ENCODE measurements around the gene NR5A1.
A peak's percentile ranks its signal among the peaks of the same experiment; 100 is the strongest.

The NR5A1 gene

GRCh38 chr9:124487260-124488182 is 19.7 kb downstream of the NR5A1 start:
- Histone ChIP-seq H3K9ac (ENCODE audit: insufficient read length) (no peak overlapping the region), H3K4me3 (no peak overlapping the region), H3K27ac (no peak overlapping the region), H3K9me3 (ENCODE audit: low read depth, low read length) (no peaks in the 10 kb centered on the region), H3K36me3 (ENCODE audit: insufficient read depth, low read length) (no peaks in the 10 kb centered on the region)
- DNase-seq (ENCODE audit: low read depth, low spot score) = no peak
- TF ChIP-seq POLR2AphosphoS5 (IDR thresholded peaks at IDR 0.05; ENCODE audit: borderline replicate concordance, low read depth, low read length) (no peak), FOXP2 (optimal IDR thresholded peaks at IDR 0.05; ENCODE audit: control extremely low read depth, extremely low read length, insufficient read depth) (no peak), EZH2 (IDR thresholded peaks at IDR 0.05) (no peak)

DNA sequence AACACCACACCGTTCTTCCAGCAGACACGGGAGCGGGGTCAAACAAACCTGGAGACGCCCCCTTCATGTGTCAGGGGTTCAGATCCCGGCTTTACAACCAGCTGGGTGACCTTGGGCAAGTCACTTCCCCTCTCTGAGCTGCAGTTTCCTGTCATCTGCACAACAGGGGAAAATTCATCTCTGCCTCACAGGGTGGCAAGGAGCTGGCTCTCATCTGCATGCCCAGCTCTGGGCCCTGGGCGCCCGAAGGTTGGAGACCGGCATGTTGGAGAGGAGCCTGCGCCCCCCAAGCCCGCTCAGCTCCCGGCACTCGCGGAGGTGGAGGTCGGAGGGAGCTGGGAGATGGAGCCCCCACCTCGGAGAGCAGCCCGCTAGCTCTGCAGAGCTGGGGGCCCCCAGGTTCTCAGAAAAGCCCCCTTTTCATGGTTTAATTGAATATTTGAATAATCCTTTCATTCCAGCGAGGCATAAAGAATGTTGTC is 20.4 kb downstream of the NR5A1 start:
- Histone ChIP-seq H3K36me3 (ENCODE audit: insufficient read depth, low read length) (no peaks in the 10 kb centered on the region), H3K4me3 (no peak overlapping the region), H3K9ac (ENCODE audit: insufficient read length) (no peak overlapping the region), H3K9me3 (ENCODE audit: low read depth, low read length) (no peaks in the 10 kb centered on the region), H3K27ac (no peak overlapping the region)
- DNase-seq (ENCODE audit: low read depth, low spot score) = no peak
- TF ChIP-seq POLR2AphosphoS5 (IDR thresholded peaks at IDR 0.05; ENCODE audit: borderline replicate concordance, low read depth, low read length) (no peak), FOXP2 (optimal IDR thresholded peaks at IDR 0.05; ENCODE audit: control extremely low read depth, extremely low read length, insufficient read depth) (no peak), EZH2 (IDR thresholded peaks at IDR 0.05) (no peak)

GRCh38 chr9:124485936-124486335 is 21.3 kb downstream of the NR5A1 start:
- H3K27ac ChIP-seq = no peak overlapping the region
- TF ChIP-seq EZH2 (IDR thresholded peaks at IDR 0.05) (no peak), FOXP2 (optimal IDR thresholded peaks at IDR 0.05; ENCODE audit: control extremely low read depth, extremely low read length, insufficient read depth) (no peak), POLR2AphosphoS5 (IDR thresholded peaks at IDR 0.05; ENCODE audit: borderline replicate concordance, low read depth, low read length) (no peak)
- no peak overlapping the region for H3K4me3 ChIP-seq
- H3K9ac ChIP-seq (ENCODE audit: insufficient read length) = no peak overlapping the region
- no peaks in the 10 kb centered on the region for H3K36me3 ChIP-seq (ENCODE audit: insufficient read depth, low read length)
- no peak for DNase-seq (ENCODE audit: low read depth, low spot score)
- no peaks in the 10 kb centered on the region for H3K9me3 ChIP-seq (ENCODE audit: low read depth, low read length)

GRCh38 chr9:124485201-124485600 is 22.0 kb downstream of the NR5A1 start:
- TF ChIP-seq POLR2AphosphoS5 (IDR thresholded peaks at IDR 0.05; ENCODE audit: borderline replicate concordance, low read depth, low read length) = no peak
- no peaks in the 10 kb centered on the region for H3K9me3 ChIP-seq (ENCODE audit: low read depth, low read length)
- H3K9ac ChIP-seq (ENCODE audit: insufficient read length) = no peak overlapping the region
- H3K4me3 ChIP-seq = no peak overlapping the region
- H3K36me3 ChIP-seq (ENCODE audit: insufficient read depth, low read length) = no peaks in the 10 kb centered on the region
- no peak for DNase-seq (ENCODE audit: low read depth, low spot score)
- H3K27ac ChIP-seq = no peak overlapping the region

DNA sequence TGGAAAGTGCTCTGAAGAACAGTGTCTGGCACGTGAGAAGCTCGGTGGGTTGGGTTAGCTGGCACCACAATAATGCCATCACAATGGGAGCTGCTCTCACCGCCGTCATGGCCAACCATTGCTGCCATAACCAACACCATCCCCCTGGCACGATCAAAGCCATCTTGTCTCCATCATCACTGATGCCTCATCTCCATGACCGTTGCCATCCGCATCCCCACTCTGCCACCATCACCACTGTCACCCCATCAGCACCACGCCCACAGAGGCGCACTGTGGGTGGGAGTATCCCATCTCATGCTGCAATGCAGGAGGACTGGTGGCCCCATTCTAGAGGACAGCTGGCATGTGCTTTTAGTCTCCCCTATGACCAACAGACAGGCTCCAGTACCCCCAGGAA is 23.7 kb downstream of the NR5A1 start:
- Histone ChIP-seq H3K27ac (no peak overlapping the region), H3K36me3 (ENCODE audit: insufficient read depth, low read length) (no peaks in the 10 kb centered on the region), H3K4me3 (no peak overlapping the region), H3K9ac (ENCODE audit: insufficient read length) (no peak overlapping the region), H3K9me3 (ENCODE audit: low read depth, low read length) (no peaks in the 10 kb centered on the region)
- TF ChIP-seq POLR2AphosphoS5 (IDR thresholded peaks at IDR 0.05; ENCODE audit: borderline replicate concordance, low read depth, low read length) (no peak), FOXP2 (optimal IDR thresholded peaks at IDR 0.05; ENCODE audit: control extremely low read depth, extremely low read length, insufficient read depth) (no peak), EZH2 (IDR thresholded peaks at IDR 0.05) (no peak)
- no peak for DNase-seq (ENCODE audit: low read depth, low spot score)

DNA sequence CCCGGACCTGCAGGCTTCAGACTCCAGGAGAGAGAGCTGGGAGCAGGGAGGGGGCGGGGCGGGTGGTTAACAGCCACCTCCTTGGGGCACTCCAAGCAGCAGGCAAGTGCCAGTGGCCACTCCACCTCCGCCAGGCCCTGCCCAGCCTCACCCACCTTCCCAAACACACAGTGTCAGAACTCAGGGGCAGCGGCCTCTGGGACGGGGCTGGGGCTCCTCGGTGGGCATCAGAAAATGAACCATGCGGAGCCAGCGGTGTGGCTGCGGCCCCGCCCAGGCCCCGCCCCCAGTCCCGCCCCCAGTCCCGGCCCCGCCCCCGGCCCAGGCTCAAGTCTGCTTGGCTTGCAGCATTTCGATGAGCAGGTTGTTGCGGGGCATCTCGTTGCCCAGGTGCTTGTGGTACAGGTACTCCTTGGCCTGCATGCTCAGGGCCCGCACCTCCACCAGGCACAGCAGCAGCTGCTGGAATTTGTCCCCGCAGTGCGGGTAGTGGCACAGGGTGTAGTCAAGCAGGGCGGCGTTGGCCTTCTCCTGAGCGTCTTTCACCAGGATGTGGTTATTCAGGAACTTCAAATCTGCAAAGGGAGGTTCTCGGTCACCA is 24.7 kb downstream of the NR5A1 start:
- no peak for TF ChIP-seq FOXP2 (optimal IDR thresholded peaks at IDR 0.05; ENCODE audit: control extremely low read depth, extremely low read length, insufficient read depth)
- TF ChIP-seq EZH2 (IDR thresholded peaks at IDR 0.05) = no peak
- no peak for TF ChIP-seq POLR2AphosphoS5 (IDR thresholded peaks at IDR 0.05; ENCODE audit: borderline replicate concordance, low read depth, low read length)
- Histone ChIP-seq H3K4me3 (peak overlapping the region; percentile 63), H3K9ac (ENCODE audit: insufficient read length) (no peak overlapping the region), H3K9me3 (ENCODE audit: low read depth, low read length) (no peaks in the 10 kb centered on the region), H3K36me3 (ENCODE audit: insufficient read depth, low read length) (no peaks in the 10 kb centered on the region), H3K27ac (no peak overlapping the region)
- DNase-seq (ENCODE audit: low read depth, low spot score) = no peak

- TF ChIP-seq FOXP2 (optimal IDR thresholded peaks at IDR 0.05; ENCODE audit: control extremely low read depth, extremely low read length, insufficient read depth) (no peak), EZH2 (IDR thresholded peaks at IDR 0.05) (no peak), POLR2AphosphoS5 (IDR thresholded peaks at IDR 0.05; ENCODE audit: borderline replicate concordance, low read depth, low read length) (no peak)
- H3K4me3 ChIP-seq = no peak overlapping the region
- H3K9me3 ChIP-seq (ENCODE audit: low read depth, low read length) = no peaks in the 10 kb centered on the region
- DNase-seq (ENCODE audit: low read depth, low spot score) = no peak
- H3K9ac ChIP-seq (ENCODE audit: insufficient read length) = no peak overlapping the region
- no peaks in the 10 kb centered on the region for H3K36me3 ChIP-seq (ENCODE audit: insufficient read depth, low read length)
- no peak overlapping the region for H3K27ac ChIP-seq
Measured at GRCh38 chr9:124481115-124481514, 26.1 kb downstream of the NR5A1 start.

DNA sequence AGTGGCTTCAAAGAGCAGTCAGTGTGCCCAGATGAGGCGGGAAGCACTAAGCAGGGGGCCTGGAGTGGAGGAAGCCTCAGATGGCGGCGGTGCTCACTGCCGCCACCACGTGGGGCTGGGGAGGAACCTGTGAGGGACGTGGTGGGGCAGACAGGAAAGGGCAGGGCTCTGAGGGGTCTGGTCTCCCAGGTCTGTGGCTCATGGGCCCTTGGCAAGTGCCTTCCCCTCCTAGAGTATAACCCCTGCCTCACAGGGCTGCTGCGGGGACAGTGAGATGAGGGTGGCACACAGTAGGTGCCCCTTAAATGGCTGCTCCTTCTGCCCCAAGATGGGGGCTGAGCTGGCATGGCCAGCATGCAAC is 26.6 kb downstream of the NR5A1 start:
- Histone ChIP-seq H3K36me3 (ENCODE audit: insufficient read depth, low read length) (no peaks in the 10 kb centered on the region), H3K4me3 (no peak overlapping the region), H3K27ac (no peak overlapping the region), H3K9ac (ENCODE audit: insufficient read length) (no peak overlapping the region), H3K9me3 (ENCODE audit: low read depth, low read length) (no peaks in the 10 kb centered on the region)
- TF ChIP-seq FOXP2 (optimal IDR thresholded peaks at IDR 0.05; ENCODE audit: control extremely low read depth, extremely low read length, insufficient read depth) = no peak
- no peak for TF ChIP-seq EZH2 (IDR thresholded peaks at IDR 0.05)
- TF ChIP-seq POLR2AphosphoS5 (IDR thresholded peaks at IDR 0.05; ENCODE audit: borderline replicate concordance, low read depth, low read length) = no peak
- no peak for DNase-seq (ENCODE audit: low read depth, low spot score)

Measured in SK-N-MC (cell line).